Neural cell (in vitro differentiated cells): Measurements from ENCODE around the gene MYOD1. TPM values are rescaled to one million over a fixed set of nuclear protein-coding genes. Genes with fewer than 3 reads are reported as not detected.

Source experiments
- H2AFZ ChIP-seq: fragments of 200-600, 300-800 bp; sonication (generic), shearing (Covaris generic); 2 replicates; pipeline ENCODE4 v1.6.0; 2014; ENCODE audit warnings: low read depth, mild to moderate bottlenecking, antibody characterized with exemption, low read length, moderate library complexity
- H3F3A ChIP-seq: fragments of 200-600 bp; shearing (Covaris generic); 2 replicates; pipeline ENCODE4 v1.6.1; 2016; ENCODE audit warnings: mild to moderate bottlenecking, moderate library complexity, mixed read lengths, antibody characterized with exemption, low read length; ENCODE audit not compliant: insufficient read depth, poor library complexity, severe bottlenecking
- H3K27ac ChIP-seq: fragments of 200-600, 300-800 bp; sonication (generic), shearing (Covaris generic); 2 replicates; pipeline ENCODE4 v1.5.1; 2014; ENCODE audit warnings: mild to moderate bottlenecking, low read length, moderate library complexity
- H3K27me3 ChIP-seq: fragments of 300-800, 200-600 bp; sonication (generic), shearing (Covaris generic); 2 replicates; pipeline ENCODE4 v1.6.0; 2014; ENCODE audit warnings: mild to moderate bottlenecking, low read depth, low read length, moderate library complexity; ENCODE audit not compliant: insufficient read depth
- H3K36me3 ChIP-seq: fragments of 300-800, 200-600 bp; sonication (generic), shearing (Covaris generic); 2 replicates; pipeline ENCODE4 v1.5.1; 2014; ENCODE audit warnings: mild to moderate bottlenecking, antibody characterized with exemption, low read length, moderate library complexity; ENCODE audit not compliant: insufficient read depth
- H3K4me2 ChIP-seq: fragments of 300-800, 200-600 bp; sonication (generic), shearing (Covaris generic); 2 replicates; pipeline ENCODE4 v1.6.0; 2014; ENCODE audit warnings: mild to moderate bottlenecking, low read length
- H3K4me3 ChIP-seq: fragments of 300-800, 200-600 bp; sonication (generic), shearing (Covaris generic); 2 replicates; pipeline ENCODE4 v1.5.1; 2014; ENCODE audit warnings: mild to moderate bottlenecking, low read length, moderate library complexity
- H3K79me2 ChIP-seq: fragments of 200-600 bp; shearing (Covaris generic); replicated peaks from 2 replicates; pipeline ENCODE4 v1.6.0; 2014; ENCODE audit warnings: mild to moderate bottlenecking, low read length, moderate library complexity; ENCODE audit not compliant: insufficient read depth
- H3K9ac ChIP-seq: fragments of 300-800, 200-600 bp; sonication (generic), shearing (Covaris generic); 2 replicates; pipeline ENCODE4 v1.6.1; 2016; ENCODE audit warnings: mild to moderate bottlenecking, low read length, mixed read lengths
- H3K9me2 ChIP-seq: fragments of 200-600 bp; shearing (Covaris generic); 2 replicates; pipeline ENCODE4 v1.6.1; 2016; ENCODE audit warnings: mild to moderate bottlenecking, low read length, mixed read lengths; ENCODE audit not compliant: insufficient read depth
- H3K9me3 ChIP-seq: fragments of 200-600, 300-800 bp; sonication (generic), shearing (Covaris generic); 2 replicates; pipeline ENCODE4 v1.6.1; 2016; ENCODE audit warnings: mild to moderate bottlenecking, mixed run types, low read length, moderate library complexity, mixed read lengths
- H4K20me1 ChIP-seq: fragments of 200-600 bp; shearing (Covaris generic); 2 replicates; pipeline ENCODE4 v1.6.1; 2016; ENCODE audit warnings: mild to moderate bottlenecking, mixed run types; ENCODE audit not compliant: insufficient read depth
- CTCF ChIP-seq: fragments of 450-650 bp; IDR thresholded peaks from 2 replicates; pipeline ENCODE4 v1.5.1; 2014; ENCODE audit warnings: antibody characterized with exemption, mild to moderate bottlenecking, moderate library complexity; ENCODE audit not compliant: poor library complexity, severe bottlenecking
- EP300 ChIP-seq: fragments of 450-650 bp; conservative IDR thresholded peaks from 2 replicates; pipeline ENCODE4 v1.6.1; 2014; ENCODE audit warnings: antibody characterized with exemption, mild to moderate bottlenecking, moderate library complexity; ENCODE audit not compliant: poor library complexity, severe bottlenecking
- EZH2 ChIP-seq: fragments of 200-600, 300-800 bp; shearing (Covaris generic), sonication (generic); IDR thresholded peaks from 2 replicates; pipeline ENCODE4 v1.6.1; 2014; ENCODE audit warnings: antibody characterized with exemption, low read length, borderline replicate concordance, mild to moderate bottlenecking; ENCODE audit not compliant: insufficient read depth, poor library complexity, severe bottlenecking
- MXI1 ChIP-seq: fragments of 450-650 bp; conservative IDR thresholded peaks from 2 replicates; pipeline ENCODE4 v1.6.1; 2014; ENCODE audit warnings: antibody characterized with exemption, mild to moderate bottlenecking; ENCODE audit not compliant: poor library complexity, severe bottlenecking
- POLR2AphosphoS5 ChIP-seq: IDR thresholded peaks from 2 replicates; pipeline ENCODE4 v1.6.1; 2012
- RAD21 ChIP-seq: fragments of 450-650 bp; conservative IDR thresholded peaks from 2 replicates; pipeline ENCODE4 v1.6.1; 2014; ENCODE audit warnings: antibody characterized with exemption, mild to moderate bottlenecking, moderate library complexity
- REST ChIP-seq: IDR thresholded peaks from 2 replicates; pipeline ENCODE4 v1.6.1; 2012; ENCODE audit warnings: borderline replicate concordance
- SMC3 ChIP-seq: fragments of 450-650 bp; conservative IDR thresholded peaks from 2 replicates; pipeline ENCODE4 v1.6.1; 2014; ENCODE audit warnings: antibody characterized with exemption, mild to moderate bottlenecking, moderate library complexity; ENCODE audit not compliant: poor library complexity
- TAF1 ChIP-seq: IDR thresholded peaks from 2 replicates; pipeline ENCODE4 v1.6.1; 2012; ENCODE audit warnings: low read depth
- polyA plus RNA-seq: library from polyadenylated mRNA; depleted of rRNA; stranded (reverse); fragments of >200 nt; gene quantifications from 2 replicates; pipeline ENCODE4 v1.2.3, GENCODE V29; 2014

Gene MYOD1
- polyA plus RNA-seq, 1 donor from 2014 or later: not detected

GRCh38 chr11:17762309-17762974 is 43.1 kb downstream of the MYOD1 start:
- Histone ChIP-seq H3K36me3 (no peaks in the 10 kb centered on the region), H4K20me1 (no peaks in the 10 kb centered on the region), H3K27ac (no peak overlapping the region), H3K4me2 (no peak overlapping the region), H3K4me3 (no peak overlapping the region), H3K79me2 (peaks cover 13% of the 10 kb centered on the region), H3K9me2 (no peaks in the 10 kb centered on the region), H3F3A (no peaks in the 10 kb centered on the region), H3K9ac (no peak overlapping the region), H3K9me3 (peaks cover 5% of the 10 kb centered on the region), H2AFZ (no peak overlapping the region), H3K27me3 (no peaks in the 10 kb centered on the region)
- TF ChIP-seq CTCF (no peak), EP300 (no peak), EZH2 (no peak), SMC3 (no peak), RAD21 (no peak), REST (no peak), MXI1 (no peak), POLR2AphosphoS5 (no peak), TAF1 (no peak)

GRCh38 chr11:17763244-17763643 is 43.9 kb downstream of the MYOD1 start:
- Histone ChIP-seq H3K36me3 (no peaks in the 10 kb centered on the region), H3K9me3 (peaks cover 5% of the 10 kb centered on the region), H3F3A (no peaks in the 10 kb centered on the region), H3K27me3 (no peaks in the 10 kb centered on the region), H3K4me3 (no peak overlapping the region), H3K9ac (no peak overlapping the region), H4K20me1 (no peaks in the 10 kb centered on the region), H3K27ac (no peak overlapping the region), H3K9me2 (no peaks in the 10 kb centered on the region), H2AFZ (no peak overlapping the region), H3K79me2 (peaks cover 21% of the 10 kb centered on the region), H3K4me2 (no peak overlapping the region)
- TF ChIP-seq MXI1 (no peak), CTCF (no peak), SMC3 (no peak), TAF1 (no peak), RAD21 (no peak), POLR2AphosphoS5 (no peak), REST (no peak), EZH2 (no peak), EP300 (no peak)
